Stimulated activated naive CD8-positive, alpha-beta T cell treated with anti-CD3 and anti-CD28 coated beads, Interleukin-15, Interleukin-2, amounts not matched to agents 100 U/mL and 50 U/mL, for 24 hours (primary cell): ENCODE data around the gene POMGNT1.
A peak's percentile ranks its signal among the peaks of the same experiment; 100 is the strongest.

Experiments used
- ATAC-seq: fragments of 150-1000 bp; cut with Tn5 transposase; one replicate; pipeline ENCODE4 v1.10.0; 2021
- DNase-seq: peaks from one replicate; pipeline ENCODE4 v3.0.0; 2021

The POMGNT1 gene

GRCh38 chr1:46183079-46183847 is 15.0 kb downstream of the POMGNT1 start:
- ATAC-seq (no peak), DNase-seq (no peak)

- no peak for ATAC-seq
- no peak for DNase-seq
Observed at GRCh38 chr1:46181343-46182260, 16.6 kb downstream of the POMGNT1 start.

GRCh38 chr1:46180082-46180616 is 18.1 kb downstream of the POMGNT1 start:
- ATAC-seq = no peak
- DNase-seq = peak; percentile 26

- DNase-seq (peak; percentile 72), ATAC-seq (peak; percentile 82)
Observed at GRCh38 chr1:46179138-46180081, 18.8 kb downstream of the POMGNT1 start.

- no peak for ATAC-seq
- no peak for DNase-seq
Observed at GRCh38 chr1:46176211-46176865, 21.9 kb downstream of the POMGNT1 start, which contains the start of gene P3R3URF. Gene P3R3URF, minus strand, starts transcription at chr1:46176488. Its CDS starts 17 bp downstream, at chr1:46176471.

- no peak for ATAC-seq
- DNase-seq = no peak
Observed at GRCh38 chr1:46175243-46175642, 23.0 kb downstream of the POMGNT1 start.

GRCh38 chr1:46174448-46175231 is 23.6 kb downstream of the POMGNT1 start, which contains the start of gene TSPAN1:
Gene TSPAN1, plus strand, starts transcription at chr1:46175087. Its CDS starts 6,021 bp downstream, at chr1:46181108.
- ATAC-seq = no peak
- DNase-seq = no peak

GRCh38 chr1:46173361-46173856 is 24.8 kb downstream of the POMGNT1 start:
- DNase-seq (no peak), ATAC-seq (no peak)

GRCh38 chr1:46172321-46172720 is 25.9 kb downstream of the POMGNT1 start:
- DNase-seq (no peak), ATAC-seq (no peak)

- no peak for ATAC-seq
- DNase-seq = no peak
Observed at GRCh38 chr1:46171871-46172270, 26.4 kb downstream of the POMGNT1 start.

- DNase-seq = no peak
Observed at GRCh38 chr1:46171351-46171750, 26.9 kb downstream of the POMGNT1 start.

GRCh38 chr1:46169811-46170454 is 28.3 kb downstream of the POMGNT1 start:
- DNase-seq = no peak

More at GRCh38 chr1:46171351-46171750, 26.9 kb downstream of the POMGNT1 start:
- no peak for ATAC-seq

GRCh38 chr1:46168477-46168876 is 29.8 kb downstream of the POMGNT1 start:
- DNase-seq (no peak), ATAC-seq (no peak)

More at GRCh38 chr1:46169811-46170454, 28.3 kb downstream of the POMGNT1 start:
- no peak for ATAC-seq

GRCh38 chr1:46166521-46167462 is 31.4 kb downstream of the POMGNT1 start:
- ATAC-seq (peak; percentile 15), DNase-seq (peak; percentile 55)

- ATAC-seq (no peak), DNase-seq (no peak)
Observed at GRCh38 chr1:46160212-46160611, 38.0 kb downstream of the POMGNT1 start.

- DNase-seq (no peak), ATAC-seq (no peak)
Observed at GRCh38 chr1:46159516-46159915, 38.7 kb downstream of the POMGNT1 start.

- no peak for DNase-seq
- ATAC-seq = no peak
Observed at GRCh38 chr1:46158312-46159281, 39.6 kb downstream of the POMGNT1 start.
